Right lobe of liver (tissue), 4 donors: Measurements from ENCODE around the gene CUEDC1.

Experiments
- POLR2A ChIP-seq: fragments of 450-650 bp; IDR thresholded peaks from one replicate; pipeline ENCODE4 v1.6.1; 2017; ENCODE audit warnings: antibody characterized with exemption, mild to moderate bottlenecking
- TF ChIP-seq, protein P1 (sequence below), 4 donors: fragments of 200-600 bp in 3 of 4; fragments of 450-650 bp in 1 of 4; IDR thresholded peaks; one replicate each; pipeline versions ENCODE4 v1.5.1 to v1.8.0; 2016 to 2022; ENCODE audit warnings: antibody characterized with exemption in 4 of 4, mild to moderate bottlenecking in 2 of 4
- donor health status: DM: no; HTN: no; CAD: no.
- donor health status: DM: no; HTN: no; CAD: no.
- donor health status: DM: no; HTN: yes; CAD: no.

DNA sequence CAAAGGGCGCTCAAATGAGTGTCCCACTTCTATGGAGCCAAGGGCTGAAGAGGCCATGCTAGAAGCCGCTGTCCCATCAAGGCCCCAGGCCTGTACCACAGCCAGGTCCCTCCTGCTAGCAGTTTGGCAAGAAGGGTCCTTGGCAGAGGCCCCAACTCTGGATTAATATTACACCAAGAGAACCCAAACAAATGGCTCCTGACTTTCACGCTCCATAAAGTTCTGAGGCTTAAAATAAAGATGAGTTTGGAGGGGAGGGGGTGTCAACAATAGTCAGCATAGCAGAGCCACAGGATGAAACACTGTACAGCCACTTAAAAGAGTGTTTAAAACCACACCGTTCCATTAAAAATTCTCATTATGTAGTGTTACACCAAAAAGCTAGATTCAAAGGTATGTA lies 30.5 kb downstream of the CUEDC1 start:
- TF ChIP-seq, protein P1, sequence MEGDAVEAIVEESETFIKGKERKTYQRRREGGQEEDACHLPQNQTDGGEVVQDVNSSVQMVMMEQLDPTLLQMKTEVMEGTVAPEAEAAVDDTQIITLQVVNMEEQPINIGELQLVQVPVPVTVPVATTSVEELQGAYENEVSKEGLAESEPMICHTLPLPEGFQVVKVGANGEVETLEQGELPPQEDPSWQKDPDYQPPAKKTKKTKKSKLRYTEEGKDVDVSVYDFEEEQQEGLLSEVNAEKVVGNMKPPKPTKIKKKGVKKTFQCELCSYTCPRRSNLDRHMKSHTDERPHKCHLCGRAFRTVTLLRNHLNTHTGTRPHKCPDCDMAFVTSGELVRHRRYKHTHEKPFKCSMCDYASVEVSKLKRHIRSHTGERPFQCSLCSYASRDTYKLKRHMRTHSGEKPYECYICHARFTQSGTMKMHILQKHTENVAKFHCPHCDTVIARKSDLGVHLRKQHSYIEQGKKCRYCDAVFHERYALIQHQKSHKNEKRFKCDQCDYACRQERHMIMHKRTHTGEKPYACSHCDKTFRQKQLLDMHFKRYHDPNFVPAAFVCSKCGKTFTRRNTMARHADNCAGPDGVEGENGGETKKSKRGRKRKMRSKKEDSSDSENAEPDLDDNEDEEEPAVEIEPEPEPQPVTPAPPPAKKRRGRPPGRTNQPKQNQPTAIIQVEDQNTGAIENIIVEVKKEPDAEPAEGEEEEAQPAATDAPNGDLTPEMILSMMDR (IDR thresholded peaks at IDR 0.05): no peak
- TF ChIP-seq POLR2A: no peak
